Adrenal gland (tissue), 5 donors: ENCODE data around the gene TEX36.

Experiments used
- CTCF ChIP-seq, 6 experiments: fragments of 450-650 bp in 4 of 6; fragments of 200-600 bp in 2 of 6; sonication (generic) in 1 of 6; IDR thresholded peaks; 1 replicate in 5 of 6; 2 replicates in 1 of 6; pipeline versions ENCODE4 v1.5.1 to v1.8.0; 2016 to 2021; ENCODE audit warnings: antibody characterized with exemption in 6 of 6, mild to moderate bottlenecking in 2 of 6, moderate library complexity in 1 of 6
- POLR2A ChIP-seq, 2 donors: fragments of 450-650 bp; IDR thresholded peaks; one replicate each; pipeline ENCODE4 v1.6.1; 2017; ENCODE audit warnings: antibody characterized with exemption in 2 of 2, mild to moderate bottlenecking in 2 of 2, moderate library complexity in 1 of 2
- donor health status: DM: no; HTN: no; CAD: no.

GRCh38 chr10:125683821-125684220 lies 858 bp upstream of the TEX36 start:
- TF ChIP-seq CTCF (IDR thresholded peaks at IDR 0.05): no peak
- TF ChIP-seq POLR2A (IDR thresholded peaks at IDR 0.05): no peak
